ENCODE data around the gene RNF213.

Gene RNF213

GRCh38 chr17:80260791-80261158 lies at the start of gene RNF213:
Gene RNF213, plus strand, starts transcription at chr17:80260852. Its CDS starts 2,830 bp downstream, at chr17:80263682.
- no peak for DNase-seq

GRCh38 chr17:80212109-80212508 lies 48.5 kb upstream of the RNF213 start:
- no peak for DNase-seq

- no peak for DNase-seq
Measured at GRCh38 chr17:80212511-80212910, 48.1 kb upstream of the RNF213 start.

GRCh38 chr17:80212962-80213642 lies 47.5 kb upstream of the RNF213 start:
- DNase-seq = no peak

- DNase-seq = no peak
Measured at GRCh38 chr17:80213643-80213975, 47.0 kb upstream of the RNF213 start.

- no peak for DNase-seq
Measured at GRCh38 chr17:80214012-80214877, 46.4 kb upstream of the RNF213 start.

- no peak for DNase-seq
Measured at GRCh38 chr17:80214878-80215210, 45.8 kb upstream of the RNF213 start.

GRCh38 chr17:80216473-80217456 lies 43.9 kb upstream of the RNF213 start:
- DNase-seq = no peak

- no peak for DNase-seq
Measured at GRCh38 chr17:80217703-80218362, 42.8 kb upstream of the RNF213 start.

GRCh38 chr17:80218391-80218790 lies 42.3 kb upstream of the RNF213 start:
- no peak for DNase-seq

- no peak for DNase-seq
Measured at GRCh38 chr17:80219013-80219762, 41.5 kb upstream of the RNF213 start.

- DNase-seq = no peak
Measured at GRCh38 chr17:80219763-80220053, 40.9 kb upstream of the RNF213 start.

GRCh38 chr17:80220054-80220735 lies 40.5 kb upstream of the RNF213 start, which contains the start of the genes SGSH and SLC26A11:
Gene SGSH, minus strand, starts transcription at chr17:80220333. Its CDS starts 20 bp downstream, at chr17:80220313.
Gene SLC26A11, plus strand, starts transcription at chr17:80220427. Its CDS starts 1,134 bp downstream, at chr17:80221561.
- no peak for DNase-seq

GRCh38 chr17:80220736-80221215 lies 39.9 kb upstream of the RNF213 start:
- DNase-seq = no peak

GRCh38 chr17:80221351-80222105 lies 39.1 kb upstream of the RNF213 start:
- DNase-seq = no peak

GRCh38 chr17:80222376-80223141 lies 38.1 kb upstream of the RNF213 start:
- no peak for DNase-seq

- no peak for DNase-seq
Measured at GRCh38 chr17:80223142-80223815, 37.4 kb upstream of the RNF213 start.

GRCh38 chr17:80223838-80224497 lies 36.7 kb upstream of the RNF213 start:
- no peak for DNase-seq

Measured in cortex of kidney (tissue), 1 donor.